IPS-18c (cell line): ENCODE data around the gene CEP41.

Experiments
- H3K4me3 ChIP-seq: 2 replicates; pipeline ENCODE4 v1.7.0; 2013; ENCODE audit warnings: low read depth, mild to moderate bottlenecking, low read length, moderate library complexity; ENCODE audit not compliant: insufficient read depth
- H3K9me3 ChIP-seq: one replicate; pipeline ENCODE4 v1.6.1; 2013; ENCODE audit warnings: mild to moderate bottlenecking, low read length, moderate library complexity; ENCODE audit not compliant: control insufficient read depth, insufficient read depth

CEP41 gene

DNA sequence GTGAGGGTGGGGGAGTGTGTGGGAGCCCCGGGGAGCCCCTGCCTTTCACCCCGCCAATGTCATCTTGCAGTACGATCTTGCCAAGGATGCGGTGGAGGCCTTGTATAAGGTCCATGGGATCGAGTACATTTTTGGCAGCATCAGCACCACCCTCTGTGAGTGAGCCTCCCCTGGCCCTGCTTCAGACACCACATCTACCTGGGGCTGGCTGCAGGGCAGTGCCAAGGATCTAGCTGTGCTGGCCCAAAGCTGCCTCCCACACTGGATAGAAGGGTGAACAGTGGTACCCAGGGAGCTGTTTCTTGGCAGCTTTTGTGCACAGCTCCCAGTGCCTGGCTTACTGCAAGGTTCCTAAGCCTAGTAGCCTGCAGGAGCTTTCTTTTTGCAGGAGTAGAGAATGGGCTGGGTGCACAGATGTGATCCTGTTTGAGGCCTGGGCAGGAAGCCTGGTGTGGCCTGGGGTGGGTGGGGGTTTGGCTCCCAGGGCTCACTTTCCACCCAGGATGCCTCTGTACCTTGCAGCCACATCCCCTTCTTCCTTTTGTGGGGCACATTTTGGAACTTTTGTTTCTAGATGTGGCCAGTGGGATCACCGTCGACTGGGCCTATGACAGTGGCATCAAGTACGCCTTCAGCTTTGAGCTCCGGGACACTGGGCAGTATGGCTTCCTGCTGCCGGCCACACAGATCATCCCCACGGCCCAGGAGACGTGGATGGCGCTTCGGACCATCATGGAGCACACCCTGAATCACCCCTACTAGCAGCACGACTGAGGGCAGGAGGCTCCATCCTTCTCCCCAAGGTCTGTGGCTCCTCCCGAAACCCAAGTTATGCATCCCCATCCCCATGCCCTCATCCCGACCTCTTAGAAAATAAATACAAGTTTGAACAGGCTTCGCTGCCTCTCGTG is 72.7 kb downstream of the CEP41 start:
- H3K9me3 ChIP-seq = no peaks in the 10 kb centered on the region
- H3K4me3 ChIP-seq = no peak overlapping the region

DNA sequence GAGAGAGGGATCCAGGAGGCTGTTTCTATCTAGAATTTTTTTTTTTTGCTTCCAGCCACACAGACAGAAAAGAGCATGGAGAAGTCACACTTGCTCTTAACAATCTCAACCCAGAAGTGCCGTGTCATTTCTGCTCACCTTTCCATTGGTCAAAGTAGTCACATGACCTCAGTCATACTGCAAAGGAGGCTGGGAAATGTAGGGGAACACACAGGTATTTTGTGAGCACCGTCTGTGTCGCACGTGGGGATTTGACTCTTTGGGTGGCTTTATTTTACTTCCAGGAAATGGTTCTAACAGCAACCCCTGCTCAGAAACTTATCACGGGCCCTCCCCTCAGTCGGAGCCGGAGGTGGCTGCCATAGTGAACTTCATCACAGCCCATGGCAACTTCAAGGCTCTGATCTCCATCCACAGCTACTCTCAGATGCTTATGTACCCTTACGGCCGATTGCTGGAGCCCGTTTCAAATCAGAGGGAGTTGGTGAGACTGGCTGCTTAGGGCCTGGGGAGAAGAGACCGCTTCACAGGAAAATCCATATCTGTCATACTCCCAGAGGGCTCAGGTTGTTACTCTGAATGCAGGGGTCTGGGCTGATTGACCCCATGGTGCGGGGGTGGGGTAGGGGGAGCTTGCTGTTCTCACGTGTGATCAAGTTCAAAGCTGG is 73.6 kb downstream of the CEP41 start:
- H3K4me3 ChIP-seq = no peak overlapping the region

DNA sequence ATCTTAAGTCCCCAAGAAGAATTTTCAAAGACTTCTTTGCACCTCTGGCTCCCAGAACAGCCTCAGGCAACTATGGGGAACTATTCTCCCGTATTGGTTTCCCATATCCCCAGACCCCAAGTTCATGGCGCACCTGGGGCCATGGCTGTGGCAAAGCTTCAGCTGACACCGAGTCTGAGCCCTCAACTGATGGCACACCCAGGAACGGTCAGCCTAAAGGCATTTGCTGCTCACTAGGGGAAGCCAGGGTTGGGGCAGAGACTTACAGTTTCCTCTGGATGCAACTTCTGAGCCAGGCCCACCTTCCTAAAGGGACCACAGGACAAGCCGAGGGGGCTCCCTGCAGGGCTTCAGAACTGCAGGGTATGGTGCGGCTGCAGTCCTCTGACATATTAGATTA is 74.3 kb downstream of the CEP41 start:
- Histone ChIP-seq H3K4me3 (no peak overlapping the region), H3K9me3 (no peaks in the 10 kb centered on the region)

More for the DNA sequence above, 73.6 kb downstream of the CEP41 start:
- no peaks in the 10 kb centered on the region for H3K9me3 ChIP-seq

DNA sequence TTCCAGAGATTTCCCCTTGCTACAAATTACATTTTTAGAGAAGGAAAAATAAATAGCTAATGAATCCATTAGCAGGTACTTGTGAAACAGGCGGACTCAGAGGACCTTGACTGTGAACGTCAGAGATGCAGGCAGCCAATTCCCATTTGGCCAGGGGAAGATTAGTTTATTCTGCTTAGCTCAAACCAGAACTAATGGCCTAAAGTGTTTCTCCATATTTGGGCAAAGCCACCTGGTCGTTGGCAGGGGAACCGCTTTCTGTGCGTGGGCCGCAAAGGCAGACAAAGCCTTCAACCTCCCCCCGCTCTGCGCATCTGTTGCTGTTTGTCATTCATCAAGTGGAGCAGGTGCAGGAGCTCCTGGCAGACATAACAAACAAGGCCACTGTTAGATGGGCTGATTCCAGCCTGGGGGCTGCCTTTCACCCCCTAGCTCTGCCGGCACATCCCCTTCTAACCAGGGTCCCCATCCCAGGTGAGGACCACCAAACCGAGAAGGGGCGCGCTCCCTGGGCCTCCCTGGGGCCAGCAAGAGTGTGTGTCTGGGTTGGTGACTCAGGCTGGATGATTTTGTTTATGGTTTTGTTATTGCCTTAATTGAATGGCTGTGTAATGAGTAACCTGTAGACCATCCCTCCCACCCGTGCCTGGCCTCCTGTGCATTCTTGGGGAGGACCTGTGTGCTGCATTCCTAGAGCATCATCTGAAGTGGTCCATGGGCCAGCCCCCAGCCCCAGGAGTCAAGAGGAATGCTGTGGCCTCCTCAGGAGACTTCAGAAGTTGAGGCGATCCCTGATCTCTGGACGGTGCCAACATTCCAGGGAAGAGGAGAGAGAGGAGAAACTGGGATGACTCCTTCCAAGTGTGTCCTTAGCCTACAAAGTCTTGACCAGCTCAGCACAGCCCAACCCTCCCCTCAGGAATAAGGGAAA is 75.0 kb downstream of the CEP41 start:
- H3K4me3 ChIP-seq = no peak overlapping the region

DNA sequence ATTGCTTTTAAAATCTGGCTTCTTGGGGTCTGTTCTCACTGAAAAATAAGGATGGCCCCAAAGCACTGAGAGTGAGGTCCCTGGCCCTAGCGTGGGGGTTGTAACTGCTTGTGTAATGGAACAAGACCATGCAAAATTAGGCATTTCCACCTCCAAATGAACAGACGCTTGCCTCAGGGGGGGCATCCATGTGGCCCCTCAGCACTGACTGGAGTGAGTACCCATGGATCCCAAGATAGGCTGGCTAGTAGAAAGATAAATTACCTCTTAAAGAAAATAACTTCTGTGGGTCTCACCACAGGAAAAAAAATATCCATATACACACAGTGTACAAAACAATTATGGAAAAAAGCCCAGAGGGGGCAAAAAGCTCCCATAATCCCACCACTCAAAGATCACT is 75.7 kb downstream of the CEP41 start:
- no peak overlapping the region for H3K4me3 ChIP-seq
- no peaks in the 10 kb centered on the region for H3K9me3 ChIP-seq

More for the DNA sequence above, 75.0 kb downstream of the CEP41 start:
- no peaks in the 10 kb centered on the region for H3K9me3 ChIP-seq

DNA sequence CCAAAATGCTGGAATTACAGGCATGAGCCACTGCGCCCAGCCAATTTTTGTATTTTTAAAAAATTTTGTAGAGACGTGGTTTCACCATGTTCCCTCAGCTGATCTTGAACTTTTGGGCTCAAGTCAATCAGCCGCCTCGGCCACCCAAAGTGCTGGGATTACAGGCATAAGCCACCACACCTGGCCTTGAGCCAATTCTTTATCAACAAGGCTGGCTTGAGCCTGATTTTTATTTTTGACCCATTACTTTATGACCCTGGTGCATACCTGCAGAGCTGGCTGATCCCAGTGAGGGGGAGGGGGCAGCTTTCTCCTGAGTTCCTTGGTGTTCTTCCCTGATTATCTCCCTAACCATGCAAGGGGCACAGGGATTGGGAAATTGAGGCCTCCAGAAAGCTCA is 76.4 kb downstream of the CEP41 start:
- Histone ChIP-seq H3K4me3 (no peak overlapping the region), H3K9me3 (no peaks in the 10 kb centered on the region)

DNA sequence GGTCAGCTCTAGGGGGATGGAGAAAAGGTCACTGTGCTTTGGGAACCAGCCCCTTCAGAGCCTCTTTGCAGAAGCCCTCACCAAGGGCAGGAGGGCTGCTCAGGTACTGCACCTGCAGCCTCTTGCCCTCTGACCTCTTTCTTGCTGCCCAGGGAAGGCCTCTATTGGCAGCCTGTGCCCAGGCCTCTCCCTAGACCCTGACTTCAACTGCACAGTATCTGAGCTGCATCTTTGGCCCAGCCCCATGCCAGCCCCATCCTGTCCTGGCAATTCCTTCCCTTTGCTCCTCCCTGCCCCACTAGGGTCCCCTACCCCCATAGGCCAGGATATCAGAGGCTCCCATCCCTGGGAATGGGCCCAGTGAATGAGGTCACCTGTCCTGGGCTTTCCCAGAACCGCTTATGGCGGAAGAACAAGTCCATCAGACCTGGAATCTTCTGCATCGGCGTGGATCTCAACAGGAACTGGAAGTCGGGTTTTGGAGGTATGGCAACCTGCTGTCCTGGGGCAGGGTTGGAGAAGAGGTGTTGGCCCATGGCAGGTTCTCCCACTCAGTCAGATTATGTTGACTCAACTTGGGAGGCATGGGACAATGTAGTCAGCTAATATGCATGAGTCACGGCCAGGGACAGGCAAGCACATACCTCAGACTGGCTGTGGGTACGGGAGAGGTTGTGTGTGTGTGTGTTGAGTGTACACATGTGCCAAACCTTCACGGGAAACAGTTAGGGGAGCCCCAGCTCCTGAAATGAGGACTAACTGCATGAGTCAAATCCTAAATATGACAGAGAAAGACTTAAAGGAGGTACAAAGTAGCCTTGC is 77.6 kb downstream of the CEP41 start:
- no peak overlapping the region for H3K4me3 ChIP-seq
- no peaks in the 10 kb centered on the region for H3K9me3 ChIP-seq

DNA sequence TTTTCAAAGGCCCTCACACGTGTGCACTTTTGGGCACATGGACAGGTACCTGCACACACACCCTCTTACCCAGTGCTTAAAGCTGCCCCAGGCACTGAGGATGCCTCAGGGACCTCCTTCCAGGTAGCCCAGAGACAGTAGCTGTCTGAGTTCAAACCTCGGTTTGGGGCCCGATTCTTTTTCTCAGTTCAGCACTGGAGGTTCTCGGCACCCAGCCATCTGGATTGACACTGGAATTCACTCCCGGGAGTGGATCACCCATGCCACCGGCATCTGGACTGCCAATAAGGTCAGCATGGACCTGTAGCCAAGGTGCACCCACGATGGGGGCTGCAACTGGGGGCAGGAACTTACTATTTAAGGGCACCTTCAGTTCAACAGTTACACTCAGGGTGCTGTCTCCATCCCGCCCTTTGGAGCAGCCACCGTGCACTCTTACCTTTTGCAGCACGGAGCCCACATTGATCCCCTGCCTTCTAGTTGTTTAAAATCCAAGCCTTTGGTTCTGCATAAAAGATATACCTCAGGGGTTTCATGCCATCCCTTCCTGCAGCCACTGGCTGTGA is 78.5 kb downstream of the CEP41 start:
- Histone ChIP-seq H3K4me3 (no peak overlapping the region), H3K9me3 (no peaks in the 10 kb centered on the region)

DNA sequence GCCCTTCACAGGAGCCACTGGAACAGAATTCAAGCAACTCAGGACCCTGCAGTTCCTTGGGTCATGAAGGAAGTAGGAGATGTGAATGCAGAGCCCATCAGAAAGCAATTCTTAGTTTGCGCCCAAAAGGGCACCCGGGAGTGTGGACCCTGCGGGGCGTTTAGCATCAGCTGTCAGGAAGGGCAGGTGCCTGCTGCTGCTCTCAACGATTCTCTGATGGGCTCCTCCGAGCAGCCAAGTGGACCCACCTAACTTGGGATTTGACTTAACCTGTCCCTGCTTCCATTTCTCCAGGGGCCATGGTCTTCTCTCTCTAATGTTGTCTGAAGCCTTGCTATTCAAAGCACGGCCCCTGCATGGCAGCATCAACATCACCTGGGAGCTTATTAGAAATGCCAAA is 79.1 kb downstream of the CEP41 start:
- Histone ChIP-seq H3K9me3 (no peaks in the 10 kb centered on the region), H3K4me3 (no peak overlapping the region)

DNA sequence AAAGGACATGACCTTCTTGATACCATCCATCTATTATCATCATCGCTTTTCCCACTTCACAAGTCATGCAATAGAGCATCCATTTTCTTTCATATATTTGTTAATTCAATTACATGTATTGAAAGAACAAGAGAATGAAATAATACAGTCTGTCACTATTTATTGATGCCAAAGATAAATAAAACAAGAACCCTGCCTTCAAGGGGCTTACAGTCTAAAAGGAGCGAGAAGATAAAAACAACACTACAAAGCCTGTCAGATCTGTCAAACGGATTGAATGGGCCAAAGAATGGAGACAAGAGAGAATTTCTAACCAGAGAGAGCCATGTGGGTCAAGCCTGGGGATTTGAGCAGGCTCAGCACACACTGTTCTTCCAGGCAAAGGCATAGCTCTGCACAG is 80.3 kb downstream of the CEP41 start:
- Histone ChIP-seq H3K9me3 (no peaks in the 10 kb centered on the region), H3K4me3 (no peak overlapping the region)

DNA sequence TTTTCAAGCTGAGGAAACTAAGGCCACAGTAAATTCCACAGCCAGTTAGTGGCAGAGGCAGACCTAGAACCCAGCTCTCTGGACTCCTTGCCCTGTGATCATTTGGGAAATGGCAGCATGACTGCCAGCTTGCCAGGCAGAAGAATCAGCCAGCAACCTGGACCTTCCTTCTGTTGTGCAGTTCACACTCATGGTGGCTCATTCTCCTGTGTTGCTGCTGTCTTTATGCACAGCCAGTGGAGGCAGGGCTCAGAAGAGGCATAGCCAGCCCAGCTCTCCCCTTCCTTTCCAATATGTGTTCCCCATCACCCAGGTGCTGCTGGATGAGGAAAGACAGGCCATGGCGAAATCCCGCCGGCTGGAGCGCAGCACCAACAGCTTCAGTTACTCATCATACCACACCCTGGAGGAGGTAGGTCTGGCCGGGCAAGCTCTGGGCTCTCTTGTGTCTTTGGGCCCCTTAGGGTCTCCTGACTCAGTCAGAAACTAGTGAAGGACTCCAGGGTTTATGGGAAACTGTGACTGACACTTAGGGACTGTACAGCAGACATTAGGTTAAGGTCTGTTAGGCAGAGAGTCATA is 81.4 kb downstream of the CEP41 start:
- Histone ChIP-seq H3K4me3 (no peak overlapping the region), H3K9me3 (no peaks in the 10 kb centered on the region)

DNA sequence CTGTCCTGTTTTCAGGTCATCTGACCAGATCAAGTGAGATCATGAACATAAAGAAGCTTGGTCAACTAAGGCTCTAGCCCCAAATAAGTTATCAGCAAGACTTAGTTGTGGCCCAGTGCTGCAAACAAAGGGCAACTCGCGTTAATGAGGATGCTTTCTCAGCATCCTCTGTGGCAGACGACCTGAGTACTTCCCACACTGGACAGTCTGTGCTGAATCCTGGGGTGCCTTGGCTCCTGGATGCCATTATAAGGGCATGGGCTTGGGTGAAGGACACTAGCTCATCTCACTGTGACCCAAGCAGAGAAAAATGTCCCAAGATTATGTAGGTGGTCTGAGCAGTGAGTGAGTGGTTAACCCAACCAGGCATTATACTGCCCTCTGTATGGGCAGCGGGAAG is 82.3 kb downstream of the CEP41 start:
- peaks cover 2% of the 10 kb centered on the region for H3K9me3 ChIP-seq

DNA sequence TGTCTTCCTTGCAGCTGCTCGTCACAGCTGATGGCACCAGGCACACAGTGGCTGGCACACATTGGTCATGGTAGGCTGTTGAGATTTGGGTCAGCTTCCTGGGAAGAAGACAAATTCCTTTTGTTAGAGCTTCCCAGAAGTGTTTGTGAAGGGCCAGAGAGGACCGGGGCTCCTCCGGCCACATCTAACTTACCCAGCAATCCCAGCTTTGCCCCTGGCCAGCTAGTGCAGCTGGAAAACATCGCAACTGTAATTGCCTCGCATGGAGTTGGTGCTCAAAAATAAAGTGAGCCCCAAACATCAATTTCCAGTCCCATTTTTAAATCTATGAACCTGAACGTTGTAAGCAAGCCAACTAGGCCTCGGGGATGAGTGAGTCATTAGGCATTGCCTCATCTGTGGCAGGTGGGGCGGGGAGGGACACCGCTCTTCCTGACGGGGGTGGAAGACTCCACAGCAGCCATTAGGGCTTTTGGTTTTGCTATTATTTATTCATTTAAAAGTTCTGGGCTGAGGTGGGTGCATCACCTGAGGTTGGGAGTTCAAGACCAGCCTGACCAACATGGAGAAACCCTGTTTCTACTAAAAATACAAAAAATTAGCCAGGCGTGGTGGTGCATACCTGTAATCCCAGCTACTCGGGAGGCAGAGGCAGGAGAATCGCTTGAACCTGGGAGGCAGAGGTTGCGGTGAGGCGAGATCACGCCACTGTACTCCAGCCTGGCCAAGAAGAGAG is 83.8 kb downstream of the CEP41 start:
- Histone ChIP-seq H3K4me3 (no peak overlapping the region), H3K9me3 (peaks cover 2% of the 10 kb centered on the region)

More for the DNA sequence above, 82.3 kb downstream of the CEP41 start:
- no peak overlapping the region for H3K4me3 ChIP-seq

DNA sequence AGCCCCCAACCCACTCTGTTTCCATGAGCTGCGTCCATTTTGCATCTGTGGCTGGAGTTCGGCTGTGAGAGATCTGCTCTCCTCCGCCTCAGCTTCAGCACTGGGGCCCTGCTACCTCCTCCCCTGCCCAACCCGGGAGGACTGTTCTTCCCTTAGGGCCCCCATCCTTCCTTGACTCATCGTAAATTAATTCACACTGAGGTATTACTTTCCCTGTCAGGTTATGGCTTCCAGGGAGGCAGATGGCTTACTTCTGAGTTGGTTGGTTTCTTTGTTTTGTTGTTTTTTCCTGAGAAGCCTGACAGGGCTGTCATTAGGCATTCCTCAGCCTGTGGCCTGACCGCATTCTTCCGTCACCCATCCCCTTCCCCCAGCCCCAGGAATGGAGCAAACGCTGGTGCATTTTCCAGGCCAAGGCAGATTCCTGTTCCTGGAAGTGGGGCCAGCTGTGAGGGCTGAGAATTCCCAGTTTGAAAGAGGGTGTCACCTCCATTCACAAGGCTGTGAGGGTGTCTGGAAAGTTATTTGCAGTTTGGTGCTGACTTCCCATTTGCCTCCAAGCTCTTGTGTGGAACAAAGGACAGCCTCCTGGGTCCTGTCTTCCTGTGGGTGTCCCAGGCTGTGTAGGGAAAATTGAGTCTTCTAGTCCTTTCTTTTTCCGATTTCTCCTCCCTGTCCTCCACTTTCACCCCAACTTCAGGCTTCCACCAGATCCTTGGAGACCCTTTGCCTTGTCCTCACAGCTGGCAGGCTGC is 84.5 kb downstream of the CEP41 start:
- peaks cover 2% of the 10 kb centered on the region for H3K9me3 ChIP-seq
- H3K4me3 ChIP-seq = no peak overlapping the region

DNA sequence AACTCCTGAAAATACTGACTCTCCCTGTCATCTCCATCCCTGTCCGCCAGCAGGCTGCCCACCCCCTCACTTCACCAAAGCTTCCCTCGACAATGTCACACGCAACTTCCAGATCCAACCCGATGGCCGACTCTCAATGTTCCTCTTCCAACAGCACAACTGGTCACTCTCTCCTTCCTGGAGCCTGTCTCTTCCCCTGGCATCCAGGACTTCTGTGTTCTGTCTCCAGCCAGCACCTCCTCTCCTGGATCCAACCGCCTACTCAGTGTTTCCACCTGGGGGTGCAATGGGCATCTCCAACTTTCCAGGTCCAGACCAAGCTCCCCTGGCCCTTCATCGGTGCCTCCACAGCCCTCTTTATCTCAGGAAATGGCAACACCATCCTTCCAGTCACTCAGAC is 87.6 kb downstream of the CEP41 start:
- Histone ChIP-seq H3K9me3 (peaks cover 2% of the 10 kb centered on the region), H3K4me3 (no peak overlapping the region)
